ENCODE results near the gene SCYL1. TPM values are rescaled to one million over a fixed set of nuclear protein-coding genes. Genes with fewer than 3 reads are reported as not detected.

Gene SCYL1
- total RNA-seq, 1 experiment from 2014 or later, result 54.7 TPM

GRCh38 chr11:65486570-65487466 is 38.1 kb upstream of the SCYL1 start:
- Histone ChIP-seq H3T11ph (ENCODE audit: low read length) (peak overlapping the region; percentile 81), H2BK12ac (ENCODE audit: insufficient read length, low read depth, low read length) (peak overlapping the region; percentile 78), H3K4ac (ENCODE audit: low read depth, low read length) (peak overlapping the region; percentile 74), H3K4me2 (ENCODE audit: insufficient read depth, insufficient read length, low read length) (peak overlapping the region; percentile 27), H2BK120ac (ENCODE audit: low read depth, low read length, poor library complexity, severe bottlenecking) (peak overlapping the region; percentile 27), H3K4me1 (ENCODE audit: insufficient read depth, low read length) (peaks cover 25% of the 10 kb centered on the region), H3K23me2 (ENCODE audit: insufficient read length, low read depth, low read length, poor library complexity, severe bottlenecking) (peaks cover 13% of the 10 kb centered on the region), H3K9ac (ENCODE audit: extremely low read depth, insufficient read length, low read length) (no peak overlapping the region), H3K79me1 (ENCODE audit: insufficient read depth, low read depth, low read length, poor library complexity, severe bottlenecking) (no peaks in the 10 kb centered on the region), H2BK20ac (ENCODE audit: low read depth, low read length, poor library complexity, severe bottlenecking) (no peak overlapping the region), H4K20me1 (ENCODE audit: control insufficient read depth, insufficient read depth, insufficient read length) (no peaks in the 10 kb centered on the region), H2BK5ac (ENCODE audit: insufficient read length, low read length) (peak overlapping the region; percentile 87), H2AK5ac (ENCODE audit: insufficient read length, low read length) (peak overlapping the region; percentile 19), H4K8ac (replicated peaks; ENCODE audit: insufficient read length, low read depth, low read length) (no peak overlapping the region), H3K27me3 (ENCODE audit: insufficient read depth, low read length) (no peaks in the 10 kb centered on the region), H3K23ac (ENCODE audit: insufficient read length, low read depth, low read length) (no peak overlapping the region), H3K56ac (ENCODE audit: insufficient read length, low read depth, low read length) (no peak overlapping the region), H3K9me3 (ENCODE audit: control insufficient read depth, low read depth, low read length) (no peaks in the 10 kb centered on the region), H4K91ac (ENCODE audit: insufficient read length, low read depth, low read length) (peak overlapping the region; percentile 70), H3K18ac (ENCODE audit: insufficient read length, low read depth, low read length) (peak overlapping the region; percentile 89), H4K5ac (ENCODE audit: insufficient read length, low read depth, low read length) (peak overlapping the region; percentile 50), H2BK15ac (ENCODE audit: low read depth, low read length) (no peak overlapping the region), H3K79me2 (ENCODE audit: insufficient read depth, low read length) (no peaks in the 10 kb centered on the region), H2AFZ (ENCODE audit: low read length) (no peak overlapping the region), H3K14ac (ENCODE audit: insufficient read depth, low read length) (peak overlapping the region; percentile 80; the same call in 1 of the 2 replicates), H3K27ac (ENCODE audit: insufficient read length, low read depth, low read length) (peak overlapping the region; percentile 95)
- H3K9me3 Mint-ChIP-seq, result no peaks in the 10 kb centered on the region; a peak in 1 of 5 replicates
- no CpG with 5 or more reads among the region's 10 CpGs for whole genome bisulfite sequencing (ENCODE audit: extremely low coverage, insufficient read length, low lambda C conversion rate)
- H3K27me3 Mint-ChIP-seq (ENCODE audit: low read depth), result peaks cover 6% of the 10 kb centered on the region
- no peak for TF ChIP-seq CTCF (conservative IDR thresholded peaks at IDR 0.05)
- peak overlapping the region in 1 of 2 experiments; percentile 78; a peak in 3 of 5 replicates for H3K4me3 Mint-ChIP-seq
- no peaks in the 10 kb centered on the region; a peak in 1 of 7 replicates for H3K36me3 Mint-ChIP-seq (ENCODE audit: insufficient read depth in 1 of 3, low read depth in 3 of 3)
- H3K27ac Mint-ChIP-seq, result peak overlapping the region; percentile 96 to 98 (median 97)
- peaks cover 70 to 71% of the 10 kb centered on the region in 2 experiments for H3K4me1 Mint-ChIP-seq
- no peak for DNase-seq
